Smooth muscle cell (in vitro differentiated cells): ENCODE data around the gene LRRC45. TPM values are rescaled to one million over a fixed set of nuclear protein-coding genes. Genes with fewer than 3 reads are reported as not detected.

Experiments
- DNase-seq: peaks from one replicate; lab custom pipeline; 2025; ENCODE audit not compliant: unreplicated experiment; lab: John Stamatoyannopoulos, UW
- H2AFZ ChIP-seq: fragments of 200-600 bp; sonication (generic); 2 replicates; pipeline ENCODE4 v1.6.0; 2016; ENCODE audit warnings: antibody characterized with exemption, low read depth, mild to moderate bottlenecking
- H3F3A ChIP-seq: fragments of 200-600 bp; sonication (generic); 2 replicates; pipeline ENCODE4 v1.6.0; 2017; ENCODE audit warnings: antibody characterized with exemption, low read depth
- H3K27ac ChIP-seq: fragments of 200-600 bp; sonication (generic); 2 replicates; pipeline ENCODE4 v1.5.1; 2016; ENCODE audit warnings: low read depth, mild to moderate bottlenecking
- H3K27me3 ChIP-seq: fragments of 200-600 bp; sonication (generic); 2 replicates; pipeline ENCODE4 v1.6.1; 2016; ENCODE audit warnings: low read depth, mild to moderate bottlenecking
- H3K36me3 ChIP-seq: fragments of 200-600 bp; sonication (generic); 2 replicates; pipeline ENCODE4 v1.5.1; 2016; ENCODE audit warnings: low read depth
- H3K4me1 ChIP-seq: fragments of 200-600 bp; sonication (generic); 2 replicates; pipeline ENCODE4 v1.5.1; 2016; ENCODE audit warnings: low read depth
- H3K4me2 ChIP-seq: fragments of 200-600 bp; sonication (generic); 2 replicates; pipeline ENCODE4 v1.6.0; 2016; ENCODE audit warnings: mild to moderate bottlenecking
- H3K4me3 ChIP-seq: fragments of 200-600 bp; sonication (generic); 2 replicates; pipeline ENCODE4 v1.5.1; 2016; ENCODE audit warnings: mild to moderate bottlenecking
- H3K79me2 ChIP-seq: fragments of 200-600 bp; sonication (generic); 2 replicates; pipeline ENCODE4 v1.6.0; 2016; ENCODE audit warnings: low read depth, mild to moderate bottlenecking
- H3K9ac ChIP-seq: fragments of 200-600 bp; sonication (generic); 2 replicates; pipeline ENCODE4 v1.6.0; 2016; ENCODE audit warnings: low read depth
- H3K9me3 ChIP-seq: fragments of 200-600 bp; sonication (generic); replicated peaks from 2 replicates; pipeline ENCODE4 v1.5.1; 2016; ENCODE audit warnings: low read depth
- H4K20me1 ChIP-seq: fragments of 200-600 bp; sonication (generic); 2 replicates; pipeline ENCODE4 v1.6.0; 2016; ENCODE audit warnings: low read depth
- CTCF ChIP-seq: fragments of 200-600 bp; sonication (generic); IDR thresholded peaks from 2 replicates; pipeline ENCODE4 v1.5.1; 2017; ENCODE audit warnings: borderline replicate concordance, mild to moderate bottlenecking, antibody characterized with exemption; ENCODE audit not compliant: insufficient read depth, poor library complexity, severe bottlenecking
- WGBS: methylation state at CpG from one replicate; pipeline ENCODE4 v1.1.7; 2016; ENCODE audit warnings: low lambda C conversion rate; 5-methylcytosine and 5-hydroxymethylcytosine counted together
- polyA plus RNA-seq: library from polyadenylated mRNA; unstranded; fragments of >200 nt; fragmentation: Nextera tagmentation; extraction: Ambion mirVana; gene quantifications from 2 replicates; pipeline ENCODE4 v1.2.1, GENCODE V29; 2016
- total RNA-seq: library from RNA; depleted of rRNA; stranded (reverse); fragments of >200 nt; gene quantifications from 2 replicates; pipeline ENCODE4 v1.2.3, GENCODE V29; 2014

The LRRC45 gene
- total and polyA plus RNA-seq, 2 experiments from 2014 or later, result 9.6 to 13.5 TPM

GRCh38 chr17:82060001-82060380 lies 36.9 kb downstream of the LRRC45 start:
- H3F3A ChIP-seq, result no peaks in the 10 kb centered on the region
- TF ChIP-seq CTCF, result no peak
- no peak overlapping the region for H3K4me2 ChIP-seq
- H3K36me3 ChIP-seq, result no peaks in the 10 kb centered on the region
- peaks cover 5% of the 10 kb centered on the region for H3K79me2 ChIP-seq
- no peak overlapping the region for H3K4me3 ChIP-seq
- no peak overlapping the region for H3K27ac ChIP-seq
- peaks cover 5% of the 10 kb centered on the region for H3K4me1 ChIP-seq
- no peaks in the 10 kb centered on the region for H3K9me3 ChIP-seq
- DNase-seq, result no peak
- no peaks in the 10 kb centered on the region for H3K27me3 ChIP-seq
- 97% methylated on average over 16 of the region's 16 CpGs for WGBS
- H3K9ac ChIP-seq, result no peak overlapping the region
- H4K20me1 ChIP-seq, result no peaks in the 10 kb centered on the region
- no peak overlapping the region for H2AFZ ChIP-seq

GRCh38 chr17:82060614-82061013 lies 37.5 kb downstream of the LRRC45 start:
- Histone ChIP-seq H3K4me3 (no peak overlapping the region), H3K4me1 (peaks cover 6% of the 10 kb centered on the region), H3K27ac (no peak overlapping the region), H3F3A (no peaks in the 10 kb centered on the region), H3K9ac (no peak overlapping the region), H3K36me3 (no peaks in the 10 kb centered on the region), H3K9me3 (no peaks in the 10 kb centered on the region), H2AFZ (no peak overlapping the region), H3K4me2 (no peak overlapping the region), H3K79me2 (peaks cover 5% of the 10 kb centered on the region), H3K27me3 (no peaks in the 10 kb centered on the region), H4K20me1 (no peaks in the 10 kb centered on the region)
- TF ChIP-seq CTCF, result no peak
- WGBS, result 91% methylated on average over 14 of the region's 14 CpGs
- no peak for DNase-seq

GRCh38 chr17:82061047-82061925 lies 38.2 kb downstream of the LRRC45 start:
- H3K36me3 ChIP-seq, result no peaks in the 10 kb centered on the region
- H3K9ac ChIP-seq, result no peak overlapping the region
- H3K4me1 ChIP-seq, result peaks cover 6% of the 10 kb centered on the region
- H3K79me2 ChIP-seq, result peaks cover 5% of the 10 kb centered on the region
- H3F3A ChIP-seq, result no peaks in the 10 kb centered on the region
- no peaks in the 10 kb centered on the region for H3K9me3 ChIP-seq
- H3K4me2 ChIP-seq, result no peak overlapping the region
- whole genome bisulfite sequencing, result 97% methylated on average over 34 of the region's 34 CpGs
- no peak for TF ChIP-seq CTCF
- DNase-seq, result no peak
- H3K4me3 ChIP-seq, result no peak overlapping the region
- H3K27me3 ChIP-seq, result no peaks in the 10 kb centered on the region
- no peak overlapping the region for H2AFZ ChIP-seq
- H4K20me1 ChIP-seq, result no peaks in the 10 kb centered on the region
- H3K27ac ChIP-seq, result no peak overlapping the region
